Inflammatory macrophage treated with lipopolysaccharide for 4 hours (primary cell): Measurements from ENCODE around the gene ZBTB7A.

Experiments
- DNase-seq: peaks from one replicate; pipeline ENCODE4 v3.0.0-alpha.2; 2020

Gene ZBTB7A

GRCh38 chr19:4033028-4033956, 33.4 kb downstream of the ZBTB7A start:
- DNase-seq, result no peak

GRCh38 chr19:4032436-4032835, 34.3 kb downstream of the ZBTB7A start:
- no peak for DNase-seq

GRCh38 chr19:4031420-4031819, 35.3 kb downstream of the ZBTB7A start:
- no peak for DNase-seq

GRCh38 chr19:4030981-4031380, 35.7 kb downstream of the ZBTB7A start:
- DNase-seq, result no peak

- no peak for DNase-seq
These were observed 36.1 kb downstream of the ZBTB7A start for GRCh38 chr19:4030552-4030951.

GRCh38 chr19:4029247-4029614, 37.5 kb downstream of the ZBTB7A start:
- DNase-seq, result no peak

GRCh38 chr19:4028334-4029246, 38.1 kb downstream of the ZBTB7A start:
- no peak for DNase-seq

- no peak for DNase-seq
These were observed 39.6 kb downstream of the ZBTB7A start for GRCh38 chr19:4027146-4027545.

- DNase-seq, result no peak
These were observed 41.4 kb downstream of the ZBTB7A start for GRCh38 chr19:4025317-4025716.

- DNase-seq, result no peak
These were observed 42.9 kb downstream of the ZBTB7A start for GRCh38 chr19:4023600-4024398.

- DNase-seq, result no peak
These were observed 47.1 kb downstream of the ZBTB7A start for GRCh38 chr19:4019578-4019977.

- no peak for DNase-seq
These were observed 47.8 kb downstream of the ZBTB7A start for GRCh38 chr19:4018775-4019504.

GRCh38 chr19:4018140-4018613, 48.5 kb downstream of the ZBTB7A start:
- DNase-seq, result no peak

GRCh38 chr19:4016903-4017638, 49.6 kb downstream of the ZBTB7A start:
- no peak for DNase-seq

GRCh38 chr19:4016486-4016885, 50.2 kb downstream of the ZBTB7A start:
- DNase-seq, result no peak

- DNase-seq, result no peak
These were observed 50.8 kb downstream of the ZBTB7A start for GRCh38 chr19:4015705-4016402.

- no peak for DNase-seq
These were observed 51.9 kb downstream of the ZBTB7A start for GRCh38 chr19:4014541-4015491.

GRCh38 chr19:4013886-4014540, 52.7 kb downstream of the ZBTB7A start:
- DNase-seq, result no peak
